ENCODE data around the gene RSRC1.

RSRC1 gene

GRCh38 chr3:158295771-158296170, 185.9 kb downstream of the RSRC1 start:
- Histone ChIP-seq H3K27me3 (ENCODE audit: control insufficient read depth in 1 of 2, insufficient read depth in 1 of 2, low read length in 2 of 2) (no peaks in the 10 kb centered on the region), H3K9me3 (ENCODE audit: control insufficient read depth, low read length) (no peaks in the 10 kb centered on the region)
- no CpG with 5 or more reads among the region's 2 CpGs for WGBS

GRCh38 chr3:158297940-158298339, 188.1 kb downstream of the RSRC1 start:
- Histone ChIP-seq H2BK120ac (ENCODE audit: low read depth, low read length) (no peak overlapping the region), H3K27ac (ENCODE audit: low read length, poor library complexity, severe bottlenecking) (no peak overlapping the region), H4K91ac (ENCODE audit: low read length) (no peak overlapping the region), H2AK5ac (ENCODE audit: low read length, severe bottlenecking) (no peak overlapping the region), H2BK15ac (ENCODE audit: low read depth, poor library complexity, severe bottlenecking) (no peak overlapping the region), H3K18ac (ENCODE audit: low read depth in 1 of 2, low read length in 2 of 2) (no peak overlapping the region), H2BK12ac (ENCODE audit: low read length in 2 of 2) (no peak overlapping the region), H3K23ac (ENCODE audit: low read length in 2 of 2) (no peak overlapping the region), H3K14ac (ENCODE audit: low read length in 2 of 2) (no peak overlapping the region), H2AFZ (ENCODE audit: low read depth, low read length) (no peak overlapping the region), H3K4me3 (ENCODE audit: insufficient read depth in 1 of 2, low read depth in 1 of 2, low read length in 2 of 2) (no peak overlapping the region), H3K9ac (ENCODE audit: low read length) (no peak overlapping the region), H3K4ac (ENCODE audit: low read depth in 1 of 2, low read length in 2 of 2) (no peak overlapping the region), H3K4me1 (ENCODE audit: control insufficient read depth, insufficient read depth, low read depth, low read length) (no peaks in the 10 kb centered on the region), H3K27me3 (ENCODE audit: control insufficient read depth in 1 of 2, insufficient read depth in 1 of 2, low read length in 2 of 2) (no peaks in the 10 kb centered on the region), H4K8ac (ENCODE audit: low read length) (no peak overlapping the region), H3K36me3 (ENCODE audit: control insufficient read depth in 1 of 2, insufficient read depth in 2 of 2, low read depth in 1 of 2, low read length in 2 of 2) (no peaks in the 10 kb centered on the region), H2BK5ac (ENCODE audit: low read depth, low read length, poor library complexity, severe bottlenecking) (no peak overlapping the region), H3K79me1 (replicated peaks; ENCODE audit: low read length, poor library complexity, severe bottlenecking) (no peaks in the 10 kb centered on the region), H3K9me3 (ENCODE audit: control insufficient read depth, low read length) (no peaks in the 10 kb centered on the region), H3K4me2 (ENCODE audit: low read length, poor library complexity, severe bottlenecking) (no peak overlapping the region)
- DNase-seq, result no peak

More at GRCh38 chr3:158295771-158296170, 185.9 kb downstream of the RSRC1 start:
- DNase-seq, result no peak
- Histone ChIP-seq H3K4me3 (ENCODE audit: insufficient read depth in 1 of 2, low read depth in 1 of 2, low read length in 2 of 2) (no peak overlapping the region), H3K18ac (ENCODE audit: low read depth in 1 of 2, low read length in 2 of 2) (no peak overlapping the region), H3K4me1 (ENCODE audit: control insufficient read depth, insufficient read depth, low read depth, low read length) (no peaks in the 10 kb centered on the region), H2AK5ac (ENCODE audit: low read length, severe bottlenecking) (no peak overlapping the region), H3K36me3 (ENCODE audit: control insufficient read depth in 1 of 2, insufficient read depth in 2 of 2, low read depth in 1 of 2, low read length in 2 of 2) (no peaks in the 10 kb centered on the region), H3K4me2 (ENCODE audit: low read length, poor library complexity, severe bottlenecking) (no peak overlapping the region), H3K79me1 (replicated peaks; ENCODE audit: low read length, poor library complexity, severe bottlenecking) (no peaks in the 10 kb centered on the region), H2BK15ac (ENCODE audit: low read depth, poor library complexity, severe bottlenecking) (no peak overlapping the region), H4K91ac (ENCODE audit: low read length) (no peak overlapping the region), H3K4ac (ENCODE audit: low read depth in 1 of 2, low read length in 2 of 2) (no peak overlapping the region), H2BK12ac (ENCODE audit: low read length in 2 of 2) (no peak overlapping the region), H3K27ac (ENCODE audit: low read length, poor library complexity, severe bottlenecking) (no peak overlapping the region), H3K23ac (ENCODE audit: low read length in 2 of 2) (no peak overlapping the region), H3K9ac (ENCODE audit: low read length) (no peak overlapping the region), H3K14ac (ENCODE audit: low read length in 2 of 2) (no peak overlapping the region), H4K8ac (ENCODE audit: low read length) (no peak overlapping the region), H2AFZ (ENCODE audit: low read depth, low read length) (no peak overlapping the region), H2BK5ac (ENCODE audit: low read depth, low read length, poor library complexity, severe bottlenecking) (no peak overlapping the region), H2BK120ac (ENCODE audit: low read depth, low read length) (no peak overlapping the region)

DNA sequence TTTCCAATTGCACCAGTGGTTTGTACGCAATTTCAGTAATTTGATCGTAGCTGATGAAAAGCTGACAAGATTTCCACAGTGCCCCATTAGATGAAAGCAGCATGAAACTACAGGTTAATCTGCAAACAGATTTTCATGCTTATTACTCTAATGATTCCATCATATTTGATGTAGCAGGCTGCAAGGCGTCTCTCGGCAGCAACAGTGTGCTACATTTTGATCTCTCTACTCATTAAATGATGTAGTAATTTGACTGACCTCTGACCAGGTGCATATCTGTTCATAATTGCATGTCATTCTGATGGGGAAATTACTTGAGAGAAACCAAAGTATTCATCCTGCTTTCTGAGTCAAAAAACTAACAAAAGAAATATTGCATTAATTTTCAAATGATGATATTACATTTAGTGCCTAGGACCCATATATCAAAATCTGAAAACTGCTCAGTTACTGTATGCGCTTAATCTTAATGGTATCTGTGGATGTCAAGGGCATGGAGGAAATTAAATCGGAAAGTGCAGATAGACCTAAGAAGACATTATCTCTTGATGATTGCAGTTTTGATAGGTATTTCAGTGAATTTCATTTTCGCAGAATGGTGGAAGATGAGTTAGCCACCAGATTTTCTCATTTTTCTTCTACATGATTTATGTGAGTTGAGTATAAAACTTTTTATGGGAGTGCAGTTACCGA, 198.5 kb downstream of the RSRC1 start:
- Histone ChIP-seq H2BK5ac (ENCODE audit: low read depth, low read length, poor library complexity, severe bottlenecking) (no peak overlapping the region), H2BK12ac (ENCODE audit: low read length in 2 of 2) (no peak overlapping the region), H3K9ac (ENCODE audit: low read length) (no peak overlapping the region), H4K8ac (ENCODE audit: low read length) (no peak overlapping the region), H3K27me3 (ENCODE audit: control insufficient read depth in 1 of 2, insufficient read depth in 1 of 2, low read length in 2 of 2) (no peaks in the 10 kb centered on the region), H3K9me3 (ENCODE audit: control insufficient read depth, low read length) (no peaks in the 10 kb centered on the region), H3K23ac (ENCODE audit: low read length in 2 of 2) (no peak overlapping the region), H3K14ac (ENCODE audit: low read length in 2 of 2) (no peak overlapping the region), H3K4me3 (ENCODE audit: insufficient read depth in 1 of 2, low read depth in 1 of 2, low read length in 2 of 2) (no peak overlapping the region), H3K4me1 (ENCODE audit: control insufficient read depth, insufficient read depth, low read depth, low read length) (no peaks in the 10 kb centered on the region), H3K18ac (ENCODE audit: low read depth in 1 of 2, low read length in 2 of 2) (no peak overlapping the region), H3K36me3 (ENCODE audit: control insufficient read depth in 1 of 2, insufficient read depth in 2 of 2, low read depth in 1 of 2, low read length in 2 of 2) (no peaks in the 10 kb centered on the region), H3K79me1 (replicated peaks; ENCODE audit: low read length, poor library complexity, severe bottlenecking) (no peaks in the 10 kb centered on the region), H3K4me2 (ENCODE audit: low read length, poor library complexity, severe bottlenecking) (no peak overlapping the region), H2AFZ (ENCODE audit: low read depth, low read length) (no peak overlapping the region), H4K91ac (ENCODE audit: low read length) (no peak overlapping the region), H3K27ac (ENCODE audit: low read length, poor library complexity, severe bottlenecking) (no peak overlapping the region), H2BK120ac (ENCODE audit: low read depth, low read length) (no peak overlapping the region), H2BK15ac (ENCODE audit: low read depth, poor library complexity, severe bottlenecking) (no peak overlapping the region), H3K4ac (ENCODE audit: low read depth in 1 of 2, low read length in 2 of 2) (no peak overlapping the region), H2AK5ac (ENCODE audit: low read length, severe bottlenecking) (no peak overlapping the region)
- over 99% methylated on average over 8 of the region's 8 CpGs for WGBS
- DNase-seq, result no peak

DNA sequence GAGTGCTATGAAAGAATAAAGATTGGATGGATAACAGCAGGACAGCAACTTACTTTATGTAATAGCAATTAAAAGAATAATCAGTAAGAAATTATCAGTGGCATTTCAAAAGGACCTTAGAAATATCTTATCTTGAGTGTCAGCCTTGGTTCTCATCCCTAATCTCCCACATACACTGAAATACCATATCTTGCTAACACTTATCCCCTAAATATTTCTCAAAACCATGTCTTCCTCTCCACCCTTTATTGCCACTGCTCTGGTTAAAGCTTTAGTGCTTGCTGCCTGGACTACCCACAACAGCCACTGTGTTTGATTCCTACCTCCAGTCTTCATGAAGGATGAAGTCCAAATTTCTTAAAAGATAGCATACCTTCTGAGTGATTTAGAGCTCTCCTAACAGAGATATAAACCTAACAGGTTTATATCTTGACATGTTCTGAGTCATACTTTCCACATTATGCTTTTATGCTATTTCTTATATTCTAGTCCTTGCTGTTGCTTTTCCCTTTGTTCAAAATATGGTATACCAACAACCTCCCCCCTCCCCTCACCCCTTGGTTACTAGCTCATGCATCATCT, 202.8 kb downstream of the RSRC1 start:
- H2BK5ac ChIP-seq (ENCODE audit: low read depth, low read length, poor library complexity, severe bottlenecking), result no peak overlapping the region
- H3K4me1 ChIP-seq (ENCODE audit: control insufficient read depth, insufficient read depth, low read depth, low read length), result no peaks in the 10 kb centered on the region
- no peak overlapping the region for H4K91ac ChIP-seq (ENCODE audit: low read length)
- DNase-seq, result no peak
- no peak overlapping the region for H3K14ac ChIP-seq (ENCODE audit: low read length in 2 of 2)
- H3K18ac ChIP-seq (ENCODE audit: low read depth in 1 of 2, low read length in 2 of 2), result no peak overlapping the region
- H2AFZ ChIP-seq (ENCODE audit: low read depth, low read length), result no peak overlapping the region
- no peaks in the 10 kb centered on the region for H3K36me3 ChIP-seq (ENCODE audit: control insufficient read depth in 1 of 2, insufficient read depth in 2 of 2, low read depth in 1 of 2, low read length in 2 of 2)
- no peak overlapping the region for H3K27ac ChIP-seq (ENCODE audit: low read length, poor library complexity, severe bottlenecking)
- no peak overlapping the region for H2BK120ac ChIP-seq (ENCODE audit: low read depth, low read length)
- H3K9me3 ChIP-seq (ENCODE audit: control insufficient read depth, low read length), result no peaks in the 10 kb centered on the region
- H4K8ac ChIP-seq (ENCODE audit: low read length), result no peak overlapping the region
- H3K23ac ChIP-seq (ENCODE audit: low read length in 2 of 2), result no peak overlapping the region
- H2AK5ac ChIP-seq (ENCODE audit: low read length, severe bottlenecking), result no peak overlapping the region
- H3K4me3 ChIP-seq (ENCODE audit: insufficient read depth in 1 of 2, low read depth in 1 of 2, low read length in 2 of 2), result no peak overlapping the region
- no peak overlapping the region for H3K9ac ChIP-seq (ENCODE audit: low read length)
- H3K4me2 ChIP-seq (ENCODE audit: low read length, poor library complexity, severe bottlenecking), result no peak overlapping the region
- peaks cover 1% of the 10 kb centered on the region for H3K79me1 ChIP-seq (replicated peaks; ENCODE audit: low read length, poor library complexity, severe bottlenecking)
- no peak overlapping the region for H2BK12ac ChIP-seq (ENCODE audit: low read length in 2 of 2)
- no peaks in the 10 kb centered on the region for H3K27me3 ChIP-seq (ENCODE audit: control insufficient read depth in 1 of 2, insufficient read depth in 1 of 2, low read length in 2 of 2)
- no peak overlapping the region for H2BK15ac ChIP-seq (ENCODE audit: low read depth, poor library complexity, severe bottlenecking)
- H3K4ac ChIP-seq (ENCODE audit: low read depth in 1 of 2, low read length in 2 of 2), result no peak overlapping the region

All from mesenchymal stem cell (in vitro differentiated cells and primary cell).